Measurements from ENCODE around the gene MAP4K3.
"Not testable (repeated sequence)": the region's sequence is repeated elsewhere in the genome, so short reads cannot be mapped to it uniquely, and the experiment has no call there.

MAP4K3 gene

DNA sequence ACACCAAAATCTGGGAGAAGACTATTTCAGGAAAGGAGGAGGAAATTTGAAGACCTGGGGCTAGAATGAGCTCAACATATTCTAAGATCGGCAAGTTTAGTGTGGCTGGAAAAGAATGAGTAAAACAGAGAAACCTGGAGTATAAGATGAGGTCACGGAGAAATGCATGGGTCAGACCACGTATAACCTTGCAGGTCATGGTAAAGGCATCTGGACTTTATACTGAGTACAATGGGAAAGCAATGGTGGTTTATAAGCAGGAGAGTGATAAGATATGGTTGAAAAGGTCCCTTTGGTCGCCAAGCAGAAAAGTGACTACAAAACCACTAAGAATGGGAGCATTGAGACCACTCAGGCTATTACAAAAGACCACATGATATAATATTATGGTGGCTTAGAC, 102.1 kb downstream of the MAP4K3 start:
- no peak for DNase-seq (ENCODE audit: low read depth)
- no peak overlapping the region for H3K4me3 ChIP-seq (ENCODE audit: low read depth, low read length)
- TF ChIP-seq, protein P1, sequence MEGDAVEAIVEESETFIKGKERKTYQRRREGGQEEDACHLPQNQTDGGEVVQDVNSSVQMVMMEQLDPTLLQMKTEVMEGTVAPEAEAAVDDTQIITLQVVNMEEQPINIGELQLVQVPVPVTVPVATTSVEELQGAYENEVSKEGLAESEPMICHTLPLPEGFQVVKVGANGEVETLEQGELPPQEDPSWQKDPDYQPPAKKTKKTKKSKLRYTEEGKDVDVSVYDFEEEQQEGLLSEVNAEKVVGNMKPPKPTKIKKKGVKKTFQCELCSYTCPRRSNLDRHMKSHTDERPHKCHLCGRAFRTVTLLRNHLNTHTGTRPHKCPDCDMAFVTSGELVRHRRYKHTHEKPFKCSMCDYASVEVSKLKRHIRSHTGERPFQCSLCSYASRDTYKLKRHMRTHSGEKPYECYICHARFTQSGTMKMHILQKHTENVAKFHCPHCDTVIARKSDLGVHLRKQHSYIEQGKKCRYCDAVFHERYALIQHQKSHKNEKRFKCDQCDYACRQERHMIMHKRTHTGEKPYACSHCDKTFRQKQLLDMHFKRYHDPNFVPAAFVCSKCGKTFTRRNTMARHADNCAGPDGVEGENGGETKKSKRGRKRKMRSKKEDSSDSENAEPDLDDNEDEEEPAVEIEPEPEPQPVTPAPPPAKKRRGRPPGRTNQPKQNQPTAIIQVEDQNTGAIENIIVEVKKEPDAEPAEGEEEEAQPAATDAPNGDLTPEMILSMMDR (conservative IDR thresholded peaks at IDR 0.05; ENCODE audit: low read depth, low read length): no peak

DNA sequence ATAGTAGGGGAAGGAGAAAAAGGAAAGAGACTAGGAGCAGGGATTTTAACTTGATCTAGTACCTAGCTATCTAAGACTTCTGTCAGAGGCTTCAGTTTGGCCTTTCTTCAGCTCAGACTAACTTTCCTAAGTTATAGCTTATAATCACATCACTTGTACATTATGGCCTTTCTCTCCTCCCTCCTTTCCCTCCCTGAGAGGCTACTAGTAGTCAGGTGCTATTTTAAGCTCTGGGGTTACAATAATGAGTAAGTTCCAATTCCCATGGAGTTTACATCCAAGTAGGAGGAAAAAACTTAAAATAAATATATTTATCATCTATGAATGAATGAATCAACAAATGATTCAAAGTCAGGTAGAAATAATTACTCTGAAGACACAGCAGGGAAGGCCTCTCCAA, 102.6 kb downstream of the MAP4K3 start:
- TF ChIP-seq, protein P1 (conservative IDR thresholded peaks at IDR 0.05; ENCODE audit: low read depth, low read length): no peak

DNA sequence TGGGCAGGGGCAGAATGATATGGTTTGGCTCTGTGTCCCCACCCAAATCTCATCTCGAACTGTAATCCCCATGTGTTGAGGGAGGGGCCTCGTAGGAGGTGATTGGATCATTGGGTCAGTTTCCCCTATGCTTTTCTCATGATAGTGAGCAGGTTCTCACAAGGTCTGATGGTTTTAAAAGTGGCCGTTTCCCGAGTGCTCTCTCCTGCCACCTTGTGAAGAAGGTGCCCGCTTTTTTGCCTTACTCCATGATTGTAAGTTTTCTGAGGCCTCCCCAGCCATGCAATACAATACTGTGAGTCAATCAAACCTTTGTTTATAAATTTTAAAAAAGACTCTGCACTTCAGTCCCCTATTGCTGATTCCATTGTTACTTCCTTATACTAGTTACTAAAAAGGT, 110.4 kb downstream of the MAP4K3 start:
- TF ChIP-seq, protein P1 (conservative IDR thresholded peaks at IDR 0.05; ENCODE audit: low read depth, low read length): peak; percentile 19
- no peak overlapping the region for H3K4me3 ChIP-seq (ENCODE audit: low read depth, low read length)
- no peak for DNase-seq (ENCODE audit: low read depth)

More for the DNA sequence above, 102.6 kb downstream of the MAP4K3 start:
- no peak overlapping the region for H3K4me3 ChIP-seq (ENCODE audit: low read depth, low read length)
- no peak for DNase-seq (ENCODE audit: low read depth)

DNA sequence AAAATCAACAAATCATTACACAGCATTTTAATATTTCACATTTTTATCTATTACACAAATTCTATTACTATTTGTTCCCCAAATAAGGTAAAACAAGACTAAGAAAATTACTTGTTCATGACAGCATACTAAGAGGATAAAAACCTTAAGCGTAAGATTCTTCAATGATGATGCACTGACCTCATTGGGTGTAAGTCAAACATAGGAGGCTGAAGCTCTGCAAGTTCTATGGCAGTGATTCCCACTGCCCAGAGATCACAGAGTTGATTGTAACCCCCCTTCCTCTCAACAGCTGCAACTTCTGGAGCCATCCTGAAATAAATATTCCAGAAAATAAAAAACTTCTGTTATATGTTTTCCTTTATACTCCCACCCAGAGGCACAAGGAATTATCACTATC, 111.1 kb downstream of the MAP4K3 start:
- H3K4me3 ChIP-seq (ENCODE audit: low read depth, low read length): no peak overlapping the region
- DNase-seq (ENCODE audit: low read depth): peak; percentile 47
- TF ChIP-seq, protein P1 (conservative IDR thresholded peaks at IDR 0.05; ENCODE audit: low read depth, low read length): no peak

DNA sequence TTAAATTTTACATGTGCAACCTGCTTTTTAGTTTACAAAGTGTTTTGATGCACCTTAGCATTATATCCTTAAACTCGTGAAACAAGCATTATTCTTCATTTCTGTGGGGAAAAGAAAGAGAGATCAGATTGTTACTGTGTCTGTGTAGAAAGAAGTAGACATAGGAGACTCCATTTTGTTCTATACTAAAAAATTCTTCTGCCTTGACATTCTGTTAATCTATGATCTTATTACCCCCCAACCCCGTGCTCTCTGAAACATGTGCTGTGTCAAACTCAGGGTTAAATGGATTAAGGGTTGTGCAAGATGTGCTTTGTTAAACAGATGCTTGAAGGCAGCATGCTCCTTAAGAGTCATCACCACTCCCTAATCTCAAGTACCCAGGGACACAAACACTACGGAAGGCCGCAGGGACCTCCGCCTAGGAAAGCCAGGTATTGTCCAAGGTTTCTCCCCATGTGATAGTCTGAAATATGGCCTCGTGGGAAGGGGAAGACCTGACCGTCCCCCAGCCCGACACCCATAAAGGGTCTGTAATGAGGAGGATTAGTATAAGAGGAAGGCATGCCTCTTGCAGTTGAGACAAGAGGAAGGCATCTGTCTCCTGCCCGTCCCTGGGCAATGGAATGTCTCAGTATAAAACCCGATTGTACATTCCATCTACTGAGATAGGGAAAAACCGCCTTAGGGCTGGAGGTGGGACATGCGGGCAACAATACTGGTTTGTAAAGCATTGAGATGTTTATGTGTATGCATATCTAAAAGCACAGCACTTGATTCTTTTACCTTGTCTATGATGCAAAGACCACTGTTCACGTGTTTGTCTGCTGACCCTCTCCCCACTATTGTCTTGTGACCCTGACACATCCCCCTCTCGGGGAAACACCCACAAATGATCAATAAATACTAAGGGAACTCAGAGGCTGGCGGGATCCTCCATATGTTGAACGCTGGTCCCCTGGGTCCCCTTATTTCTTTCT, 115.7 kb downstream of the MAP4K3 start:
- not testable (repeated sequence) for DNase-seq (ENCODE audit: low read depth); H3K4me3 ChIP-seq (ENCODE audit: low read depth, low read length)

DNA sequence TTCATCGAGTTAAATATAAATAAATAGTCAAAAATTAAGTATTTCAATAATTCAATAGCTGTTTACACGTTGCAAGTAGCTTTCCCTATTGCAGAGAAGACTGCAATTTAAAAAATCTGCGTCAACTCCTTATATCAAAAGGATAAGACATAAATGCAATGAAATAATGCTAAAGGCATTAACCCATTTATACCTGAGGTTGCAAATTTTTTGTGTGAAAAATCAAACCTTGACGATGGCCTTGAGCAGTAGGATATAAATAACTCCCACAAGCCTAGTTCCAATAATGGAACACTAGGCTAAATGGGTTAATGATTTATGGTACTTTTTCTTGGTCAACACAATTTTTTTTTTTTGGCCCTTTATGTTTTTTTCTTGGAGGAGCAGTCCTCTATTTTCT, 116.9 kb downstream of the MAP4K3 start:
- TF ChIP-seq, protein P1 (conservative IDR thresholded peaks at IDR 0.05; ENCODE audit: low read depth, low read length): no peak
- no peak overlapping the region for H3K4me3 ChIP-seq (ENCODE audit: low read depth, low read length)
- DNase-seq (ENCODE audit: low read depth): no peak

DNA sequence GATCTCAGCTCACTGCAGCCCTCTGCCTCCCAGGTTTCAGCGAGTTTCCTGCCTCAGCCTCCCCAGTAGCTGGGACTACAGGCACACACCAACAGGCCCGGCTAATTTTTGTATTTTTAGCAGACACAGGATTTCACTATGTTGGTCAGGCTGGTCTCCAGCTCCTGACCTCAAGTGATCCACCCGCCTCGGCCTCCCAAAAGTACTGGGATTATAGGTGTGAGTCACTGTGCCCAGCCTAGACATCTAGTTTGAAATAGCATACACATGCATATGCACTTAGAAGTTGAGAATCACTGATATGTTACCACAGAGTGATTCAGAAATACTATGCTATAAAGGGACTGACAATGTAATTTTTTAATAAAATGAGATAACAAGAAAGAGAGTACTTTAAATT, 123.5 kb downstream of the MAP4K3 start:
- DNase-seq (ENCODE audit: low read depth): peak; percentile 28
- no peak overlapping the region for H3K4me3 ChIP-seq (ENCODE audit: low read depth, low read length)
- TF ChIP-seq, protein P1 (conservative IDR thresholded peaks at IDR 0.05; ENCODE audit: low read depth, low read length): no peak

Data from choroid plexus epithelial cell (primary cell).